GM19043 (cell line): ENCODE measurements around the gene SPON1.
"Not testable (repeated sequence)": the region's sequence is repeated elsewhere in the genome, so short reads cannot be mapped to it uniquely, and the experiment has no call there.

ENCODE experiments used
- ATAC-seq: cut with Tn5 transposase; IDR thresholded peaks from one replicate; pipeline ENCODE4 v1.9.1; 2021; ENCODE audit warnings: low read depth; ENCODE audit not compliant: unreplicated experiment

SPON1 gene

GRCh38 chr11:13962562-13963168, at the start of gene SPON1:
TSS of gene SPON1 (plus strand) at chr11:13962723. CDS start at chr11:13962905, 182 bp downstream.
- ATAC-seq = no peak

- no peak for ATAC-seq
Observed at GRCh38 chr11:13917264-13917663, 45.3 kb upstream of the SPON1 start.

- ATAC-seq = no peak
Observed at GRCh38 chr11:13917904-13918303, 44.6 kb upstream of the SPON1 start.

GRCh38 chr11:13920756-13921155, 41.8 kb upstream of the SPON1 start:
- no peak for ATAC-seq

GRCh38 chr11:13921545-13921944, 41.0 kb upstream of the SPON1 start:
- ATAC-seq = no peak

- ATAC-seq = no peak
Observed at GRCh38 chr11:13923182-13923581, 39.3 kb upstream of the SPON1 start.

- peak; percentile 81 for ATAC-seq
Observed at GRCh38 chr11:13923716-13924650, 38.5 kb upstream of the SPON1 start.

GRCh38 chr11:13924801-13925327, 37.7 kb upstream of the SPON1 start:
- no peak for ATAC-seq

GRCh38 chr11:13926366-13926765, 36.2 kb upstream of the SPON1 start:
- not testable (repeated sequence) for ATAC-seq

GRCh38 chr11:13926981-13927380, 35.5 kb upstream of the SPON1 start:
- ATAC-seq = no peak

GRCh38 chr11:13927481-13927880, 35.0 kb upstream of the SPON1 start:
- no peak for ATAC-seq

- no peak for ATAC-seq
Observed at GRCh38 chr11:13928566-13929251, 33.8 kb upstream of the SPON1 start.

GRCh38 chr11:13929395-13929891, 33.1 kb upstream of the SPON1 start:
- ATAC-seq = no peak

- no peak for ATAC-seq
Observed at GRCh38 chr11:13931356-13931755, 31.2 kb upstream of the SPON1 start.

- ATAC-seq = not testable (repeated sequence)
Observed at GRCh38 chr11:13937154-13937553, 25.4 kb upstream of the SPON1 start.

- ATAC-seq = not testable (repeated sequence)
Observed at GRCh38 chr11:13938829-13939228, 23.7 kb upstream of the SPON1 start.

- ATAC-seq = no peak
Observed at GRCh38 chr11:13939961-13940906, 22.3 kb upstream of the SPON1 start.

- ATAC-seq = no peak
Observed at GRCh38 chr11:13940907-13941256, 21.6 kb upstream of the SPON1 start.

GRCh38 chr11:13941775-13942174, 20.7 kb upstream of the SPON1 start:
- ATAC-seq = no peak

GRCh38 chr11:13942378-13942777, 20.1 kb upstream of the SPON1 start:
- ATAC-seq = no peak
